Renal pelvis (tissue), 4 donors: ENCODE results near the gene CERS2. TPM values are rescaled to one million over a fixed set of nuclear protein-coding genes. Genes with fewer than 3 reads are reported as not detected.
A peak's percentile ranks its signal among the peaks of the same experiment; 100 is the strongest.

ENCODE experiments used
- DNase-seq: peaks from one replicate; pipeline ENCODE4 v3.0.0-alpha.2; 2013
- polyA plus RNA-seq, 3 donors: library from polyadenylated mRNA; unstranded; fragments of 120-200 nt; gene quantifications; one replicate each; pipeline ENCODE4 v1.2.1, GENCODE V29; 2013; ENCODE audit not compliant: insufficient read length in 3 of 3

CERS2 gene
- polyA plus RNA-seq, 3 donors: 300 to 329 (median 318) TPM

DNA sequence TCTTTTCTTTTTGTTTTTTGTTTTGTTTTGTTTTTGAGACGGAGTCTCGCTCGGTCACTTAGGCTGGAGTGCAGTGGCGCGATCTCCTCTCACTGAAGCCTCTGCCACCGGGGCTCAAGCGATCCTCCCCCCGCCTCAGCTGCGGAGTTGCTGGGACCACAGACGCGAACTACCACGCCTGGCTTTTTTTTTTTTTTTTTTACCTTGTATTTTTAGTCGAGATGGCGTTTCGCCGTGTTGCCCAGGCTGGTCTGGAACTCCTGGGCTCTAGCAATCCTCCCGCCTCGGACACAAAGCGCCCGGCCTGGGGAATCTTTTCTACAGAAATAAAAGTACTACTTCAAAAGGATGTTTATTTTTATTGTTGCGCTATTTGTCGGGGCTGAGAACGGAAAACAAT lies 49.6 kb downstream of the CERS2 start:
- no peak for DNase-seq

DNA sequence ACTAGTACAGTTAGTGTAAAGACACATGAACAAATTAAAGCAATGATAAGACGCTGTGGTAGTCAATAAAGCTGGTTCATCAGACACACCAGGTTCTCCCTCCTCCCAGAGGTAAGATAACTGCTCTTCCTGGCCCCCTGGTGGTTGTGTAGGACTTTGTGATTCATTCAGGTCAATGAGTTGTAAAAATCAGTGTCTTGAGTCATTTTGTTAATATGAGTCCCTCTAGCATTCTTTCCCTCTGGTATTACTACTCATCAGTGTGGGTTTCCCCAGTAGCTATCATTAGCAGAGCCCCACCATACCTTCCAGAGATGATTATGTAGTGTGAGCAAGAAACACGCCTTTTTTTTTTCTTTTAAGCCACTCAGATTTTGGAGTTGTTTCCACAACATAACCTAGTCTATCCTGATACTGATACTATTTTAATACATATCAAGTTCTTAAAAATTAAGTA lies 52.1 kb downstream of the CERS2 start:
- peak; percentile 47 for DNase-seq

DNA sequence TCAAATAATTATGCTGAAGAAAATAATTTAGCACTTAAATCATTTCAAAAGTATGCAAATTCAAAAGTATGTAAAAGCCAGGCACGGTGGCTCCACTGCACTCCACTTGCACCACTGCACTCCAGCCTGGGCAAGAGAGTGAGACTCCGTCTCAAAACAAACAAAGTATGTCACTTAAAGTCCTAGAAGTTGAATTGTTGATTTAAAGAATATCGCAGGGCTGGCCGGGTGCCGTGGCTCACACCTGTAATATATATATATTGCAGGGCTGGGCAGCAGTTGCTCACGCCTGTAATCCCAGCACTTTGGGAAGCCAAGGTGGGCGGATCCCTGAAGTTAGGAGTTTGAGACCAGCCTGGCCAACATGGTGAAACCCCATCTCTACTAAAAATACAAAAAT lies 57.2 kb downstream of the CERS2 start:
- DNase-seq: no peak

Other genes starting within 250 kb of the CERS2 start
- 10 to 100 TPM in 2 of 3 donors, 1 to 10 TPM in 1; 7.4 to 11.2 (median 11.0) TPM for gene CTSS, start 209.1 kb downstream of the CERS2 start, polyA plus RNA-seq
- 10 to 100 TPM; 22.6 to 26.2 (median 23.5) TPM for gene CTSK, start 166.6 kb downstream of the CERS2 start, polyA plus RNA-seq
- gene ARNT, start 98.2 kb downstream of the CERS2 start, polyA plus RNA-seq: 10 to 100 TPM; 49.5 to 65.4 (median 54.8) TPM
- gene CTXND2, start 87.7 kb downstream of the CERS2 start, polyA plus RNA-seq: under 1 TPM in 1 of 3 donors, not detected in 2; 0.27 TPM
- 10 to 100 TPM; 69.0 to 96.6 (median 92.2) TPM for gene SETDB1, start 48.5 kb downstream of the CERS2 start, polyA plus RNA-seq
- gene ANXA9, start 7.5 kb upstream of the CERS2 start, polyA plus RNA-seq: 10 to 100 TPM; 12.8 to 23.1 (median 17.9) TPM
- 10 to 100 TPM; 39.6 to 57.0 (median 54.9) TPM for gene MINDY1, start 32.1 kb upstream of the CERS2 start, polyA plus RNA-seq
- gene PRUNE1, start 33.6 kb upstream of the CERS2 start, polyA plus RNA-seq: 10 to 100 TPM; 41.9 to 45.8 (median 43.7) TPM
- 1 to 10 TPM; 1.9 to 5.9 (median 4.6) TPM for gene BNIPL, start 61.8 kb upstream of the CERS2 start, polyA plus RNA-seq
- gene C1orf56, start 72.9 kb upstream of the CERS2 start, polyA plus RNA-seq: 10 to 100 TPM; 10.2 to 14.1 (median 11.8) TPM
- gene CDC42SE1, start 84.8 kb upstream of the CERS2 start, polyA plus RNA-seq: 10 to 100 TPM; 68.5 to 89.0 (median 80.4) TPM
- gene MLLT11, start 85.6 kb upstream of the CERS2 start, polyA plus RNA-seq: 10 to 100 TPM; 23.9 to 24.4 (median 23.9) TPM
- gene GABPB2, start 95.9 kb upstream of the CERS2 start, polyA plus RNA-seq: 10 to 100 TPM in 2 of 3 donors, 1 to 10 TPM in 1; 9.1 to 17.5 (median 14.7) TPM
- gene SEMA6C, start 171.8 kb upstream of the CERS2 start, polyA plus RNA-seq: 10 to 100 TPM; 27.5 to 37.6 (median 33.3) TPM
- gene TNFAIP8L2, start 181.8 kb upstream of the CERS2 start, polyA plus RNA-seq: 1 to 10 TPM; 1.2 to 2.1 (median 1.3) TPM
- gene LYSMD1, start 191.1 kb upstream of the CERS2 start, polyA plus RNA-seq: 10 to 100 TPM; 16.5 to 17.3 (median 16.7) TPM
- gene SCNM1, start 191.3 kb upstream of the CERS2 start, polyA plus RNA-seq: 10 to 100 TPM; 41.1 to 45.6 (median 45.2) TPM
- gene TMOD4, start 201.1 kb upstream of the CERS2 start, polyA plus RNA-seq: 1 to 10 TPM; 1.1 to 2.4 (median 1.5) TPM
- 10 to 100 TPM; 72.3 to 75.9 (median 73.5) TPM for gene VPS72, start 215.4 kb upstream of the CERS2 start, polyA plus RNA-seq
- gene PIP5K1A, start 223.7 kb upstream of the CERS2 start, polyA plus RNA-seq: 10 to 100 TPM; 61.7 to 89.4 (median 74.3) TPM